ENCODE results near the gene C1S.

DNA sequence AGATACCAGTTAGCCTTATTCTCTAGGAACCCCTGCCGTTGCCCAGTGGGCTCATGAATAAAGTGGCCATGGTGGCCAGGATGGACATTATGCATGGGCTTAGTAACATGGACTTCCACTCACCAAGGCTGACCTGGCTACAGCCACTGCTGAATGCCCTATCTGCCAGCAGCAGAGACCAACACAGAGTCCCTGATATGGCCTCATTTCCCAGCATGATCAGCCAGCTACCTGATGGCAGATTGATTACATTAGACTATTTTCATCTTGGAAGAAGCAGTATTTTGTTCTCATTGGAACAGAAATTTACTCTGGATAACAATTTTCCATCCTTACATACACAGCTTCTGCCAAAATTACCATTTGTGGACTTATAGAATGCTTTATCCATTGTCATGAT, 26.1 kb upstream of the C1S start:
- TF ChIP-seq EZH2 (IDR thresholded peaks at IDR 0.05; ENCODE audit: insufficient read depth, poor library complexity, severe bottlenecking) (no peak), EZH2phosphoT487 (IDR thresholded peaks at IDR 0.05; ENCODE audit: insufficient read depth, low read depth) (no peak)
